ENCODE data around the gene BBLN.

The BBLN gene

GRCh38 chr9:128145951-128146351 lies 14.1 kb upstream of the BBLN start:
- no peak for DNase-seq

GRCh38 chr9:128146591-128147120 lies 13.4 kb upstream of the BBLN start:
- no peak for DNase-seq

GRCh38 chr9:128148509-128149000 lies 11.5 kb upstream of the BBLN start:
- no peak for DNase-seq

- DNase-seq, result no peak
Observed at GRCh38 chr9:128149001-128149701, 10.9 kb upstream of the BBLN start, which contains the start of gene LCN2. Gene LCN2 (plus strand): TSS chr9:128149453. CDS start chr9:128149526, 73 bp downstream.

- DNase-seq, result peak; percentile 89
Observed at GRCh38 chr9:128149951-128150593, 10.0 kb upstream of the BBLN start.

- peak; percentile 79 for DNase-seq
Observed at GRCh38 chr9:128150594-128151308, 9.3 kb upstream of the BBLN start.

- no peak for DNase-seq
Observed at GRCh38 chr9:128151309-128152132, 8.5 kb upstream of the BBLN start.

GRCh38 chr9:128152133-128153059 lies 7.7 kb upstream of the BBLN start:
- DNase-seq, result no peak

GRCh38 chr9:128153060-128153946 lies 6.8 kb upstream of the BBLN start:
- DNase-seq, result no peak

- DNase-seq, result no peak
Observed at GRCh38 chr9:128153947-128154695, 5.9 kb upstream of the BBLN start.

GRCh38 chr9:128155736-128156500 lies 4.1 kb upstream of the BBLN start:
- DNase-seq, result no peak

GRCh38 chr9:128159522-128159783 lies 612 bp upstream of the BBLN start:
- DNase-seq, result peak; percentile 73

GRCh38 chr9:128160603-128160987 lies 530 bp downstream of the BBLN start:
- DNase-seq, result peak; percentile 63

- no peak for DNase-seq
Observed at GRCh38 chr9:128161215-128161902, 1.3 kb downstream of the BBLN start.

- DNase-seq, result no peak
Observed at GRCh38 chr9:128162215-128163026, 2.4 kb downstream of the BBLN start.

GRCh38 chr9:128163027-128163515 lies 3.0 kb downstream of the BBLN start:
- DNase-seq, result no peak

All from hematopoietic multipotent progenitor cell treated with erythropoietin and hydrocortisone succinate and interleukin-3 and kit ligand, for 6 days (in vitro differentiated cells).